Aorta (tissue), 5 donors: ENCODE data around the gene VPS36. TPM values are rescaled to one million over a fixed set of nuclear protein-coding genes. Genes with fewer than 3 reads are reported as not detected.
"Not testable (repeated sequence)": the region's sequence is repeated elsewhere in the genome, so short reads cannot be mapped to it uniquely, and the experiment has no call there.

Experiments
- ATAC-seq: fragments of 200-7000 bp; cut with Tn5 transposase; one replicate; pipeline ENCODE4 v1.9.1; 2022; ENCODE audit warnings: moderate library complexity; ENCODE audit not compliant: low FRiP score
- DNase-seq, 2 donors: peaks; one replicate each; pipeline ENCODE4 v3.0.0-alpha.2; 2020
- H3K27ac ChIP-seq, 2 donors: one replicate each; pipeline ENCODE4 v1.5.1; 2013; ENCODE audit warnings: low read length in 2 of 2, mild to moderate bottlenecking in 2 of 2, moderate library complexity in 2 of 2, control low read depth in 1 of 2, inconsistent platforms in 1 of 2, low read depth in 1 of 2
- H3K27me3 ChIP-seq, 2 donors: one replicate each; pipeline ENCODE4 v1.6.1; 2013; ENCODE audit warnings: control low read depth in 1 of 2, low read length in 1 of 2, mild to moderate bottlenecking in 1 of 2, moderate library complexity in 1 of 2; ENCODE audit not compliant: insufficient read depth in 2 of 2, control insufficient read depth in 1 of 2
- H3K36me3 ChIP-seq, 2 donors: one replicate each; pipeline ENCODE4 v1.6.1; 2013; ENCODE audit warnings: control low read depth in 1 of 2, low read length in 1 of 2, mild to moderate bottlenecking in 1 of 2; ENCODE audit not compliant: insufficient read depth in 2 of 2, control insufficient read depth in 1 of 2
- H3K4me1 ChIP-seq, 2 donors: one replicate each; pipeline ENCODE4 v1.6.1; 2013; ENCODE audit warnings: low read length in 2 of 2, control low read depth in 1 of 2, mild to moderate bottlenecking in 1 of 2, moderate library complexity in 1 of 2; ENCODE audit not compliant: insufficient read depth in 2 of 2, control insufficient read depth in 1 of 2
- H3K4me3 ChIP-seq, 2 donors: one replicate each; pipeline ENCODE4 v1.5.1; 2013; ENCODE audit warnings: low read length in 2 of 2, control low read depth in 1 of 2, mild to moderate bottlenecking in 1 of 2
- H3K9me3 ChIP-seq: one replicate; pipeline ENCODE4 v1.6.1; 2013; ENCODE audit warnings: mild to moderate bottlenecking, low read length; ENCODE audit not compliant: control insufficient read depth
- WGBS, 2 donors: extraction: QIAGEN DNeasy Blood & Tissue Kit; methylation state at CpG; one replicate each; pipeline ENCODE4 v1.1.7; 2013; 5-methylcytosine and 5-hydroxymethylcytosine counted together
- intact Hi-C, 2 donors: fragments of 100-400 bp; cut with DNase I; formaldehyde crosslinking; loops; one replicate each; pipeline versions ENCODE4 v1.14.2 to v1.15.0; 2022
- polyA plus RNA-seq, 2 donors: library from polyadenylated mRNA; stranded (reverse); fragments of 200-250 nt; gene quantifications; one replicate each; pipeline ENCODE4 v1.2.3, GENCODE V29; 2013
- total RNA-seq, 2 donors: library from RNA; stranded (reverse); fragmentation: NEBNext Ultra II Directional; extraction: Animal tissue kit (Norgen Biotek cat#: 25700); gene quantifications; one replicate each; pipeline ENCODE4 v1.2.1, GENCODE V29; 2021
- donor health status: healthy with polysubstance abuse.
- donor health status: Bipolar disorder and iron deficiency.
- donor health status: DM: no; HTN: no; CAD: no.
- donor health status: DM: no; HTN: no; CAD: no.
- donor health status: DM: yes; HTN: yes; CAD: no.

The VPS36 gene
- total and polyA plus RNA-seq, 4 donors: 20.4 to 54.3 (median 34.0) TPM

GRCh38 chr13:52378312-52378711, 72.1 kb downstream of the VPS36 start:
- WGBS, 2 donors: 97 to 98% methylated on average over 22 of the region's 22 CpGs
- no peak for DNase-seq

DNA sequence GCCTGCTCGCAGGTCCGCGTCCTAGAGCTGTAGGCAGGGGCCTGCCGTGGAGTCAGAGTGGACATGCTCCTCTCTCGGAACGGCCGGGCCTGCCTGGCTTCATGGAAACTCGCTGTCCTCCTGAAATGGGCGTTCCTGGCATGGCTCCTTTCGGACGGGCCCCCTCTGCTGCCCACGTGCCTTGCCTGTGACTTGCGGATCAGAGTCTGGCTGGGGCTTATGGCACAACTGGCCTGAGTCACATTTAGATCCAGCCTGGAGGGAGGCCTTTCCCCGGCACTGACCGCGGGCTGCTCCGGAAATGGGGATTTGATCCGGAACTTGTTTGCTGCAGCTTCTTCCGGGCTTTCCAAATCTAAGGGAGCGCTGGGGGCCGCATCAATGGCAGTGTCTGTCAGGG, 72.5 kb downstream of the VPS36 start:
- DNase-seq (no peak), ATAC-seq (no peak)
- Histone ChIP-seq H3K4me1 (no peaks in the 10 kb centered on the region), H3K27ac (no peak overlapping the region), H3K9me3 (no peaks in the 10 kb centered on the region), H3K4me3 (no peak overlapping the region), H3K27me3 (no peaks in the 10 kb centered on the region), H3K36me3 (peaks cover 0 to 4% of the 10 kb centered on the region in 2 donors)
- 96 to 97% methylated on average over 21 of the region's 21 CpGs for WGBS, 2 donors
- intact Hi-C loops: no loop called here

More at GRCh38 chr13:52378312-52378711, 72.1 kb downstream of the VPS36 start:
- ATAC-seq: no peak
- Histone ChIP-seq H3K36me3 (peaks cover 0 to 4% of the 10 kb centered on the region in 2 donors), H3K9me3 (no peaks in the 10 kb centered on the region), H3K27ac (no peak overlapping the region), H3K4me1 (no peaks in the 10 kb centered on the region), H3K4me3 (no peak overlapping the region), H3K27me3 (no peaks in the 10 kb centered on the region)
- intact Hi-C loops: no loop called here

DNA sequence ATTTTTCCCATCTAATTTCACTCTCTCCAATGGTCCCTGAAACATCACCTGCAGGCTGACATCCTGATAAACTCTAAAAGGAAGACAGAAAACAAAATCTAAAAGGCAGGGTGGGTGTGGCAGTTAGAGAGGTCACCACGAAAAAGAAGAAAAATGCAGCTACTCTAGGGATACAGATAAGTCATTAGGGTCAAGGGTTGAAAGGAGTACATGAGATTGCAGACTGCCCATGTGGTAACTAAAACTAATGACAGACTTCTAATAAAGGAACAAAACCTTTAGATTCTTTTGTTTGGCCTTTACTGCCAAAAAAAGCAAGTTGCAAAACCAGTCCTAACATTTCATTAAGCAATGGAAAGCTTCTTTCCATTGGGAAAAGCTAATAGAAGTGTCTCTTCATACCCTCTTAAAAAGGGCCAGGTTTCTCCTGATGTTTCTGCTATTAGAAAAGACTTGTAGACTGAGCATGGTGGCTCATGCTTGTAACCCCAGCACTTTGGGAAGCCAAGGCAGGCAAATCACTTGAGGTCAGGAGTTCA, 75.5 kb downstream of the VPS36 start:
- Histone ChIP-seq H3K27ac (no peak overlapping the region), H3K9me3 (no peaks in the 10 kb centered on the region), H3K4me1 (no peaks in the 10 kb centered on the region), H3K27me3 (no peaks in the 10 kb centered on the region), H3K4me3 (no peak overlapping the region), H3K36me3 (peaks cover 0 to 4% of the 10 kb centered on the region in 2 donors)
- WGBS, 2 donors: 29 to 31% methylated on average over 1 of the region's 1 CpG
- ATAC-seq (no peak), DNase-seq (no peak)
- intact Hi-C loops: no loop called here

GRCh38 chr13:52374389-52374788, 76.0 kb downstream of the VPS36 start:
- no peak overlapping the region for H3K27ac ChIP-seq
- no peaks in the 10 kb centered on the region for H3K9me3 ChIP-seq
- ATAC-seq (no peak), DNase-seq (no peak)
- no peaks in the 10 kb centered on the region for H3K27me3 ChIP-seq
- no peaks in the 10 kb centered on the region for H3K4me1 ChIP-seq
- no peak overlapping the region for H3K4me3 ChIP-seq
- peaks cover 0 to 4% of the 10 kb centered on the region in 2 donors for H3K36me3 ChIP-seq
- intact Hi-C loops: no loop called here
- WGBS, 2 donors: 85 to 89% methylated on average over 4 of the region's 4 CpGs

DNA sequence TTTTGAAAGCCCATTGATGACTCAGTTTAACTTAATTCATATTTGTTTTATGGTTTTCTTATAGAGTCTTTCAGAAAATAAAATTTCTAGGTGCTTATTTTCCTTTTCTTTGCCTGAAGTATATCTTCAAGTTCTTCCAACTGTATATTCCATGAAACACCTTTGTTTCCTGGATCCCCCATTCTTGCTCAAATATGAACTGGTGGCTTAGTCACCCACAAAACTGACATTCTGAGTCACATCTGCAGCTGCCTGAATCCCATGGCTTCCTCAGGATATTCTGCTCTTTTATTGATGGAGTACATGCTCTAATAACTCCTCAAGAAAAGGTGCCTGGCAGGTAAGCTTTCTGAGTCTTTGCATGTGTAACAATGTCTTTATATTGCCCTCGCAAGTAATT, 77.2 kb downstream of the VPS36 start:
- H3K36me3 ChIP-seq, H3K4me1 ChIP-seq, H3K4me3 ChIP-seq, H3K27ac ChIP-seq, H3K9me3 ChIP-seq, ATAC-seq, H3K27me3 ChIP-seq, DNase-seq, intact Hi-C loops: not testable (repeated sequence)
- WGBS, 2 donors: 93 to 95% methylated on average over 1 of the region's 1 CpG

- DNase-seq (no peak), ATAC-seq (no peak)
- 46 to 47% methylated on average over 3 of the region's 3 CpGs for WGBS, 2 donors
These were observed 78.6 kb downstream of the VPS36 start for GRCh38 chr13:52371736-52372247.

GRCh38 chr13:52366291-52366690, 84.1 kb downstream of the VPS36 start:
- Histone ChIP-seq H3K9me3 (no peaks in the 10 kb centered on the region), H3K27ac (no peak overlapping the region), H3K36me3 (no peaks in the 10 kb centered on the region), H3K27me3 (no peaks in the 10 kb centered on the region), H3K4me1 (no peaks in the 10 kb centered on the region), H3K4me3 (no peak overlapping the region)
- intact Hi-C loops: no loop called here
- WGBS, 2 donors: 70 to 82% methylated on average over 4 of the region's 4 CpGs
- ATAC-seq (no peak), DNase-seq (no peak)

More at GRCh38 chr13:52371736-52372247, 78.6 kb downstream of the VPS36 start:
- H3K36me3 ChIP-seq: no peaks in the 10 kb centered on the region
- no peaks in the 10 kb centered on the region for H3K4me1 ChIP-seq
- H3K27me3 ChIP-seq: no peaks in the 10 kb centered on the region
- intact Hi-C loops: no loop called here
- H3K4me3 ChIP-seq: no peak overlapping the region
- H3K27ac ChIP-seq: no peak overlapping the region
- no peaks in the 10 kb centered on the region for H3K9me3 ChIP-seq

Other genes starting within 250 kb of the VPS36 start
- 10 to 100 TPM in 1 of 2 donors, 1 to 10 TPM in 1; 6.6 to 16.0 TPM for gene THSD1, start 44.5 kb downstream of the VPS36 start, total RNA-seq
- gene THSD1, start 44.5 kb downstream of the VPS36 start, polyA plus RNA-seq: 1 to 10 TPM in 1 of 2 donors, not detected in 1; 1.3 TPM
- gene CKAP2, start 4.8 kb upstream of the VPS36 start, total RNA-seq: 1 to 10 TPM; 5.4 to 9.6 TPM
- gene CKAP2, start 4.8 kb upstream of the VPS36 start, polyA plus RNA-seq: 1 to 10 TPM; 2.0 to 2.3 TPM
- gene HNRNPA1L2, start 191.8 kb upstream of the VPS36 start, total RNA-seq: 1 to 10 TPM; 5.0 to 9.9 TPM
- gene HNRNPA1L2, start 191.8 kb upstream of the VPS36 start, polyA plus RNA-seq: 10 to 100 TPM in 1 of 2 donors, 1 to 10 TPM in 1; 6.9 to 14.4 TPM
- 10 to 100 TPM; 44.2 to 44.4 TPM for gene SUGT1, start 202.2 kb upstream of the VPS36 start, total RNA-seq
- gene SUGT1, start 202.2 kb upstream of the VPS36 start, polyA plus RNA-seq: 10 to 100 TPM; 30.2 to 36.4 TPM